PC-3 (cell line): ENCODE results near the gene BCAR3. TPM values are rescaled to one million over a fixed set of nuclear protein-coding genes. Genes with fewer than 3 reads are reported as not detected.

Experiments
- ATAC-seq: fragments of 200-7000 bp; cut with Tn5 transposase; 2 replicates; pipeline ENCODE4 v1.9.1; 2020; ENCODE audit warnings: mild to moderate bottlenecking, moderate library complexity
- BruUV-seq: library from RNA; stranded (reverse); fragments of 400-500 nt; replicated peaks from 2 replicates; lab custom pipeline; 2021; lab: Mats Ljungman, UMichigan
- CTCF ChIA-PET: fragments of 300-600 bp; sonication (Branson Sonifier 250); formaldehyde crosslinking; loops from one replicate; lab custom pipeline; 2022; ENCODE audit warnings: antibody characterized with exemption; lab: Charles Lee
- POLR2A ChIA-PET: fragments of 300-600 bp; sonication (Branson Sonifier 250); formaldehyde crosslinking; loops from one replicate; lab custom pipeline; 2022; ENCODE audit warnings: antibody characterized with exemption; ENCODE audit not compliant: unreplicated experiment; lab: Charles Lee
- DNase-seq: peaks from one replicate; pipeline ENCODE4 v3.0.0-alpha.2; 2015
- H2AFZ ChIP-seq: fragments of 300-600 bp; sonication (generic); 2 replicates; pipeline ENCODE4 v1.6.0; 2016; ENCODE audit warnings: antibody characterized with exemption, low read length
- H3F3A ChIP-seq: fragments of 300-600 bp; sonication (generic); one replicate; pipeline ENCODE4 v1.6.0; 2017; ENCODE audit warnings: antibody characterized with exemption, low read length, control low read depth, mild to moderate bottlenecking; ENCODE audit not compliant: unreplicated experiment
- H3K27ac ChIP-seq: fragments of 300-600 bp; sonication (generic); 2 replicates; pipeline ENCODE4 v1.5.1; 2016; ENCODE audit warnings: mild to moderate bottlenecking, low read length
- H3K27me3 ChIP-seq: fragments of 300-600 bp; sonication (generic); 2 replicates; pipeline ENCODE4 v1.6.1; 2016; ENCODE audit warnings: low read length, mixed read lengths
- H3K36me3 ChIP-seq: fragments of 300-600 bp; sonication (generic); 2 replicates; pipeline ENCODE4 v1.6.1; 2016; ENCODE audit warnings: low read depth, mixed run types, low read length, mixed read lengths
- H3K4me1 ChIP-seq: fragments of 300-600 bp; sonication (generic); 2 replicates; pipeline ENCODE4 v1.5.1; 2016; ENCODE audit warnings: low read length; ENCODE audit not compliant: insufficient read depth
- H3K4me2 ChIP-seq: fragments of 300-600 bp; sonication (generic); 2 replicates; pipeline ENCODE4 v1.6.0; 2016; ENCODE audit warnings: low read length
- H3K4me3 ChIP-seq: fragments of 300-600 bp; sonication (generic); 2 replicates; pipeline ENCODE4 v1.5.1; 2016; ENCODE audit warnings: mild to moderate bottlenecking, low read length, mixed read lengths
- H3K79me2 ChIP-seq: fragments of 300-600 bp; sonication (generic); 2 replicates; pipeline ENCODE4 v1.6.1; 2017; ENCODE audit warnings: low read length, mixed read lengths
- H3K9ac ChIP-seq: fragments of 300-600 bp; sonication (generic); 2 replicates; pipeline ENCODE4 v1.6.0; 2016; ENCODE audit warnings: mild to moderate bottlenecking, low read length
- H3K9me2 ChIP-seq: fragments of 300-600 bp; sonication (generic); replicated peaks from 2 replicates; pipeline ENCODE4 v1.6.1; 2016; ENCODE audit warnings: mixed run types, low read length, mixed read lengths
- H3K9me3 ChIP-seq: fragments of 300-600 bp; sonication (generic); 2 replicates; pipeline ENCODE4 v1.6.1; 2016; ENCODE audit warnings: low read length, mixed read lengths
- H4K20me1 ChIP-seq: fragments of 300-600 bp; sonication (generic); 2 replicates; pipeline ENCODE4 v1.6.1; 2016; ENCODE audit warnings: low read length, mixed read lengths
- EZH2 ChIP-seq: fragments of 300-600 bp; sonication (generic); IDR thresholded peaks from one replicate; pipeline ENCODE4 v1.6.1; 2017; ENCODE audit warnings: antibody characterized with exemption, mild to moderate bottlenecking, low read length; ENCODE audit not compliant: unreplicated experiment
- EZH2phosphoT487 ChIP-seq: fragments of 300-600 bp; sonication (generic); IDR thresholded peaks from 2 replicates; pipeline ENCODE4 v1.6.1; 2018; ENCODE audit warnings: mild to moderate bottlenecking, antibody characterized with exemption, low read length, borderline replicate concordance
- intact Hi-C: fragments of 100-400 bp; cut with micrococcal nuclease; formaldehyde crosslinking; loops from 2 replicates; pipeline ENCODE4 v1.9.0; 2023
- total RNA-seq: library from RNA; depleted of rRNA; stranded (reverse); fragments of >200 nt; gene quantifications from 2 replicates; pipeline ENCODE4 v1.2.3, GENCODE V29; 2014
- TF ChIP-seq, protein P1 (sequence below): fragments of 300-600 bp; sonication (generic); conservative IDR thresholded peaks from 2 replicates; pipeline ENCODE4 v1.5.1; 2017; ENCODE audit warnings: antibody characterized with exemption, low read depth, mild to moderate bottlenecking, low read length

The BCAR3 gene
- total RNA-seq, 1 experiment from 2014 or later, result 171 TPM

DNA sequence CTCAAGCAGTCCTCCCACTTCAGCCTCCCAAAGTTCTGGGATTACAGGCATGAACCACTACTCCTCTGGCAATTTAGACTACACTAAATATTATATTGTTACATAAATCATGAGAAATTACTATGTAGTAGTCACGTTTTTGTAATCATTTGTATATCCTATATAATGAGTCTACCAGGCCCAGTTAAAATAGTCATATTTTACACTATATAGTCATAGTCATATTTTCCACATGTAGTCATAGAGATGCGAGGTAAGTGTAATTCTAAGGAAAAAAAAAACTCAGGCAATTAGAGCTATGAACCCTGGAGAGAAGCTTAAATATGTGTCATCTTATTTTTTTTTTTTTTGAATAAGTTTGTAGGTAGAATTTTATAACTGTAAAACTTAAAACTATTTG lies 143.7 kb downstream of the BCAR3 start:
- Histone ChIP-seq H3K27ac (no peak overlapping the region), H3K9me2 (no peaks in the 10 kb centered on the region), H3K27me3 (no peaks in the 10 kb centered on the region), H3K9me3 (no peaks in the 10 kb centered on the region), H3K9ac (no peak overlapping the region), H3K4me3 (no peak overlapping the region), H3K4me2 (no peak overlapping the region), H3F3A (peaks cover 3% of the 10 kb centered on the region), H2AFZ (no peak overlapping the region), H4K20me1 (no peaks in the 10 kb centered on the region), H3K79me2 (no peaks in the 10 kb centered on the region), H3K36me3 (peaks cover 12% of the 10 kb centered on the region; the same call in 1 of the 2 replicates), H3K4me1 (no peaks in the 10 kb centered on the region)
- BruUV-seq, result no TSS peak
- CTCF ChIA-PET, result no interaction called here
- intact Hi-C loops, result no loop called here
- no peak for DNase-seq
- TF ChIP-seq EZH2, result no peak
- no peak for ATAC-seq
- POLR2A ChIA-PET, result no interaction called here

DNA sequence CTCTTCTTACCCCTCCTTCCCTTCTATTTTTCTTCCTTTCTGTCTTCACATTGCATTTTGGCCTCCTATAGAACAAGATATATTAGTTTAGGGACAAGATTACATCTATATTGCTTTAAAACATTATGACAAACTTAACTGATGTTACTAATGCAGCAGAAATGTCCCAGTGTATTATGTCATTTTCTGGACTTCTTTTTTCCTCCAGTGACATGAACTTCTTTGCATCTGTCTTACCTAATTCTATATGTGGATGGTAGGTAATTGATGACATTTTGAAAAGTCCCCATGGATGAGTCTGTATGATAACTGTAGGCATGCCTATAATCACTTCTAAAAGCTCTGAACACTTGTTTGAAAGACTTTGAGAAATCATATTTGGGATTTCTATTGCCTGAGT lies 144.2 kb downstream of the BCAR3 start:
- Histone ChIP-seq H3K27me3 (no peaks in the 10 kb centered on the region), H3K27ac (no peak overlapping the region), H3K9me2 (no peaks in the 10 kb centered on the region), H3K9me3 (no peaks in the 10 kb centered on the region), H3K4me3 (no peak overlapping the region), H3K4me2 (no peak overlapping the region), H2AFZ (no peak overlapping the region), H3K9ac (no peak overlapping the region), H3K36me3 (peaks cover 12% of the 10 kb centered on the region; the same call in 1 of the 2 replicates), H3K79me2 (no peaks in the 10 kb centered on the region), H3F3A (peaks cover 3% of the 10 kb centered on the region), H4K20me1 (no peaks in the 10 kb centered on the region), H3K4me1 (no peaks in the 10 kb centered on the region)
- ATAC-seq (no peak), DNase-seq (no peak)
- ChIA-PET CTCF (no interaction called here), POLR2A (no interaction called here)
- intact Hi-C loops, result no loop called here
- no TSS peak for BruUV-seq
- TF ChIP-seq, protein P1, sequence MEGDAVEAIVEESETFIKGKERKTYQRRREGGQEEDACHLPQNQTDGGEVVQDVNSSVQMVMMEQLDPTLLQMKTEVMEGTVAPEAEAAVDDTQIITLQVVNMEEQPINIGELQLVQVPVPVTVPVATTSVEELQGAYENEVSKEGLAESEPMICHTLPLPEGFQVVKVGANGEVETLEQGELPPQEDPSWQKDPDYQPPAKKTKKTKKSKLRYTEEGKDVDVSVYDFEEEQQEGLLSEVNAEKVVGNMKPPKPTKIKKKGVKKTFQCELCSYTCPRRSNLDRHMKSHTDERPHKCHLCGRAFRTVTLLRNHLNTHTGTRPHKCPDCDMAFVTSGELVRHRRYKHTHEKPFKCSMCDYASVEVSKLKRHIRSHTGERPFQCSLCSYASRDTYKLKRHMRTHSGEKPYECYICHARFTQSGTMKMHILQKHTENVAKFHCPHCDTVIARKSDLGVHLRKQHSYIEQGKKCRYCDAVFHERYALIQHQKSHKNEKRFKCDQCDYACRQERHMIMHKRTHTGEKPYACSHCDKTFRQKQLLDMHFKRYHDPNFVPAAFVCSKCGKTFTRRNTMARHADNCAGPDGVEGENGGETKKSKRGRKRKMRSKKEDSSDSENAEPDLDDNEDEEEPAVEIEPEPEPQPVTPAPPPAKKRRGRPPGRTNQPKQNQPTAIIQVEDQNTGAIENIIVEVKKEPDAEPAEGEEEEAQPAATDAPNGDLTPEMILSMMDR, result no peak
- TF ChIP-seq EZH2 (no peak), EZH2phosphoT487 (no peak)

DNA sequence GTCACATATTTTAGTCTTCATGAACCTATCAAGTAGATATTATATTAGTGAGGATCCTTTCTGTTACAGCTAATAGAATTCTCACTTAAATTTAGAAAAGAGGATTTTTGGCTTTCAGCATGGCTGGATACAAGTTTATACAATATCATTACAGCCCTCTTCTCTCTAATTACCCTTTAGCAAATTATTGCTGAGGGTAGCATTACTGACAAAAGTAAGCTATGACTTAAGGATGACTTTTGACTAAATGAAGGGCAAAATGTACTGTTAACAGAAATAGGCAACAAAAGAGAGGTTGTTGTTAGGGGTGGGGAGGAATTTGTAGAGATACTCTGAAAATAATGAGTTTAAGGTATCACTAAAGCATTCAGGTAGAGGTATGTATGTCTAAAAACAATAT lies 148.0 kb downstream of the BCAR3 start:
- TF ChIP-seq EZH2phosphoT487, result no peak
- TF ChIP-seq, protein P1, result no peak
- TF ChIP-seq EZH2, result no peak
- DNase-seq, result no peak
- H3K9ac ChIP-seq, result no peak overlapping the region
- ChIA-PET CTCF (no interaction called here), POLR2A (no interaction called here)
- no peaks in the 10 kb centered on the region for H3K79me2 ChIP-seq
- H3K4me2 ChIP-seq, result no peak overlapping the region
- no peaks in the 10 kb centered on the region for H4K20me1 ChIP-seq
- no peak overlapping the region for H2AFZ ChIP-seq
- peaks cover 15% of the 10 kb centered on the region; the same call in 1 of the 2 replicates for H3K36me3 ChIP-seq
- no peak overlapping the region for H3K4me3 ChIP-seq
- BruUV-seq, result no TSS peak
- ATAC-seq, result no peak
- intact Hi-C loops, result no loop called here
- no peaks in the 10 kb centered on the region for H3K4me1 ChIP-seq
- no peaks in the 10 kb centered on the region for H3K27me3 ChIP-seq
- H3K27ac ChIP-seq, result no peak overlapping the region
- H3F3A ChIP-seq, result peaks cover 3% of the 10 kb centered on the region
- no peaks in the 10 kb centered on the region for H3K9me2 ChIP-seq
- H3K9me3 ChIP-seq, result no peaks in the 10 kb centered on the region
